COR-L47 (cell line): Measurements from ENCODE around the gene HIVEP3.

Experiments
- DNase-seq: peaks from one replicate; lab custom pipeline; 2025; lab: John Stamatoyannopoulos, UW

Gene HIVEP3

DNA sequence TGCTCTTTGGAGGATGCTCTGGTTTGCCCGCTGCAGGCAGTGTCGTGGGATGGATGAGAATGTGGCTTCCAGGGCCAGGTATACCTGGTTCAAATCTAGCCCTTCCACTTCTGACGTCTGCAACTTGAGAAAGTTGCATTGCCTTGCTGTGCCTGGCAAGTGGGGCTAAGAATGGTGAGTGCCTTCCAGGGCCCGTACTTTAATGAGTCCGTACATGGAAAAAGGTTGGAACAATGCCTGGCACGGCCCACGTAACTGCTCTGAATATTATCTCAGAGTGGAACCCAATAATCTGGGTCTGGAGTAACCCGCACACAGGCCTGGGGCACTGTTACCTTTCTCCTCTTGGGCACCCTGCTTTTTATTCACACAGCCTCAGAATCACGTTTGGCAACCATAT, 287.6 kb downstream of the HIVEP3 start:
- DNase-seq, result no peak

DNA sequence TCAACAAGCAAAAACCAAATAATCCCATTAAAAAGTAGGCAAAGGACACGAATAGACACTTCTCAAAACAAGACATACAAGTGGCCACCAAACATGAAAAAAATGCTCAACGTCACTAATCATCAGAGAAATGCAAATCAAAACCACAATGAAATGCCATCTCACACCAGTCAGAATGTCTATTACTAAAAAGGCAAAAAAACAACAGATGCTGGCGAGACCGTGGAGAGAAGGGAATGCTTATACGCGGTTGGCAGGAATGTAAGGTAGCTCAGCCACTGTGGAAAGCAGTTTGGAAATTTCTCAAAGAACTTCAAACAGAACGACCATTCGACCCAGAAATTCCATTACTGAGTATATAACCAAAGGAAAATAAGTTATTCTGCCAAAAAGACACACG, 289.2 kb downstream of the HIVEP3 start:
- DNase-seq, result no peak

DNA sequence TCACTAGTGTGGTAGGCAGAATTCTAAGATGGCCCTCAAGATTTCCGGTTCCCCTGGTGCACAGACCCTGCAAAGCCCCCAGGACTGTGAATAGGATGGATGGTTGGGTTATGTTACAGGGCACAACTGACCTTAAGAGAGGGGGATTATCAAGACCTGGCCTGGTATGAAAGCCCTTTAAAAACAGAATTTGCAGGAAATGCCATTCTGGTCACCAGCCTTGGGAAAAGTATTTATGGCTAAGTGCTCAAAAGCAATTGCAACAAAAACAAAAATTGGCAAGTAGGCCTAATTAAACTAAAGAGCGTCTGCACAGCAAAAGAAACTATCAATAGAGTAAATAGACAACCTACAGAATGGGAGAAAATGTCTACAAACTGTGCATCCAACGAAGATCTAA, 289.6 kb downstream of the HIVEP3 start:
- DNase-seq, result no peak

DNA sequence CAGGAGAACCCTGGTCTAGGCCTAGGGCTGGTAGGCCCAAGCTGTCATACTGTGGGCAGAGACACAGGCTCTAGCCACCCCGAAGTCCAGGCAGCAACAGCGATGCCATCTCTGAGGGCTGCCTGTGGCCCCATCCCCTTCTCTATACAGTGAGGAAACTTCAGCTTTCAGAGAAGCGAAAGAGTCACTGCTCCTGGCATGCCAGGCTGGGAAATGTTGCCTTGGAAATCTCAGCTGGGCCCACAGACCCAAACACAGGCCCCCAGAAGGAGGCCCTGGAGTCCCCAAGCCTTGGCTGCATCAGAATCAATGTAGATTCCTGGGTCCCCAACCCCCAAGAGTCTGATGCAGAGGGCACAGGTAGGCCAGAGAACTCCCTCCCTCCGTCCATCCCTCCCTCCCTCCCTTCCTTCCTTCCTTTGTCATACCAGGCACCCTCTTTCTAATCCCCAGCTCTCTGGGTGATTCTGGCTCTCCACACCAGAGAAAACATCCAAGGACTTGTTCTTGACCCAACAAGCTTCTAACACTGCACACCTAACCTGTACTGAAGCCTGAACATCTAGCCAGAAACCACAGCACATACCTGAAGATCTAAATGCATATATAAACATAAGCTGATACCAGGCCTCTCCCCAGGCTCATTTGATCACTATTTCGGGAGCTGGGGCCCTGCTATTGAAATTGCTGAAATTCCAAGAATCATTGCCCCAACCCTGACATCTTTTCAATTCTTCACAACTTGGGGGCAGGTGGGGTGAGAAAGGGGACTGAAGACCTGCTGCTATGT, 291.0 kb downstream of the HIVEP3 start:
- DNase-seq, result no peak

DNA sequence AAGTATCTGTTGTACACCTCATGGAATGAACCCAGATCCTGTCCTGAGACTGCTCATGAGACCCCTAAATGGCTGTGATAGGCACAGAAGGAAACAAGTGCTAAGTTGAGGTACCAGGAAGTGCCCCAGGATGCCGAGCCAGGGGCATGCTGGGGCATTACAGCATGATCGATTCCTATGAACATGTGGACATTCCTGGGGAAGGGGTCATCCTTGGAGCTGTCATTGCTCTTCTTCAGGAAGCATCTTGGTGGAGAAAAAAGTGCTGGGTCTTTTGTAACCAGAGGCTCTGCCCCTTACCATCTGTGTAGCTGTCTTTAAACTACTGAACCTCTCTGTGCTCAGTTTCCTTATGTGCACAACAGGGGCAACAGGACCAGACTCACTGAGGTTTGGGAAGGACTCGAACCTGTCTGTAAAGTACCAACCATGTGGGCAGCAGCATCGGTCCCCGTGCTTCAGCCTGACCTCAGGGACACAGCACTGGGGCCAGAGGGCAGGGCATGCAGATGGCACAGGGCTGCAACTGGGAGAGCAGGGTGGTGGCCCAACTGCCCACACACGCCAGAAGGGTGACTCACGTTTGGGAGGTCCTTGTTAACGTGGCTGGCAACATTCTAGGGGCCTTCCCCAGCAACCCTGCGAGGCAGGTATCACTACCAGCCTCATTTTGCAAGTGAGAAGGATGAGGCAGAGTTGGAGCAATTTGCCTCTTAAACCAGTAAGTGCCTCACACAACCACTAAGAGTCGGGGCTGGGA, 291.9 kb downstream of the HIVEP3 start:
- no peak for DNase-seq

DNA sequence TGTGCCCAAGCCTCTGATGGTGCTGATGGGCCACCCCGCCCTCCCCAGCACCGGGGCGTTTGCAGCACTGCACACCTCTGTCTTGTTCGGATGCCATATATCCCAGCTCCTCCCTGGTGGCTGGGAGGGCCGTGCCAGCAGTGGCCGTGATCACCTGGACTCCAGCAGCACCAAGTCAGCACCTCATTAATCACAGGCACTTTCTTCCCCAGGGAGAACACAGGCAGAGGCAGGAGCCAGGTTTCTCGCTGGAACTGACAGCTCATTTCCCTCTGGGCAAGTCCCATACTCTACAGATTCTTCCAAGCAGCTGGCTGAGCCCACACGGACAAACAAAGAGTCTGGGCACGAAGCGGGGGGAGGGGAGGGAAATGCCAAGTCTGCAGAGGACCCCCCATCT, 292.6 kb downstream of the HIVEP3 start:
- DNase-seq, result no peak

DNA sequence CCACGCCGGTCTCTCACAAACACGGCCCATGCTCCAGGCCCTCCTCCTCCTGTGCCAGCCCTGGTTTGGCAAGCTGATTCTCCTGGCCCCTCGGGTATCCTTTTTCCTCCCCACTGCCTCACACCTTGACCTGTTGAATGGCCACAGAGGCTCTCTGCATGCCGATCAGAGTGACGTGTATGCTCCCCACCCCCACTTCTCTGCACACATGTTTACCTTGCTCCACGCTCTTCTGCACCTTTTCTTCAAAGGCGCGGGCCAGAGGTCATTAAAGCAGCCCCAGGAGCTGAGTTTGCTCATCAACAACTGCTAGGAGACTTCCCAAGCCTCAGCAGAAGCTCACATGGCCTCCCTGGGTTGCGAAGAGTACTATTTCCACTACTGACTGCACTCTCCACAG, 295.0 kb downstream of the HIVEP3 start:
- DNase-seq, result no peak

DNA sequence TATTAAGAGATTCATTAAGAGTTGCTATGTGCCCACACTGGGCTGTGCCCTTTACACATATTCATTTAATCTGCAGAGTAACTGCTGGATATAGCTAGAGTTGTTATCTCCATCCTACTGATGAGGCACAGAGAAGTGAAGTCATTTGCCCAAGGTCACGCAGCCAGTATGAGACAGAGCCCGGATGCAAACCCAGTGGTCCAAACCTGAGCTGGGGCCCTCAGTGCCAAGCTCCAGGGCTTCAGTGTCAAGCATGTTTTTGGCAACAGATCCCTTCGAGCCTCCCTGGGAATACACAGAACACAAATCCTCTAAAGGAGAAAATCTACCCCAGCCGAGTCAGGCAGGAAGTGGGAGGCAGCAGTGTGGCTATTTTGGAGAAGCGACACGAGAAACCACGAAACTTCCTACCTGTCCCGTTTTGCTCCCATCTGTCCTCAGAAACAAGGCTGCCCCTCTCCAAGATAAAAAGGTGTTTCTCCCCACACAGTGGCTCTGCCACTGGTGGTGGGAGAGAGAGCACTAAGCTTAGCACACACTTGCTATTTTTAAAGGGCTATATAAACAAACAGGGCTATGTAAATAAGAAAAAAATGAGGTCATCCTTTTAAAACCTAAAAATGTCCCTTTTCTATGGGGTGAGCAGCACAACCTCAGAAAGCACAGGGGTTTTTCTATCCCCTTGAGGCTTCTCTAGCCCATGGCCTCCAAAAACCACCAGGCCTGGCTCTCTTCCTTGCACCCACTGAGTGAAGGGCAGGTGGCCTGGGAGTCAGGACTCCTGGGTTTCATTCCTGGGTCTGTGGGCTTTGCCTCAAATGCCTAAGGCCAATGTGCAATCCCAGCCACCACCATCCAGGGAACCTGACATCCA, 295.6 kb downstream of the HIVEP3 start:
- DNase-seq, result no peak

DNA sequence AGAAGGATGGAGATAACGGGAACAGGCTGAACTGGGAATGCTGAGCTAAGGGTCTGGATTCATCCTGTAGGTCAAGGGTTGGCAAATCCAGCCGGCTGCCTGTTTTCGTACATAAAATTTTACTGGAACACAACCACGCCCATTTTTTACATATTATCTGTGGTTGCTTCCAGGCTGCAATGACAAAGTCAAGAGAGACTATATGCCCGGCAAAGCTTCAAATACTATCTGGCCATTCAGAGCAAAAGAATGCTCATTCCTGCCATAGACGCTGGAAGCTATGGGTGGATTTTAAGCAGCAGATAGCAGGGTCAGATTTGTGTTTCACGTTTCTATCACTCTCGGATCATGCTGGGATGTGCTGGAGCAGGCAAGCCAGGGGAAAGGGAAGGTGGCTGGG, 296.3 kb downstream of the HIVEP3 start:
- DNase-seq, result no peak

DNA sequence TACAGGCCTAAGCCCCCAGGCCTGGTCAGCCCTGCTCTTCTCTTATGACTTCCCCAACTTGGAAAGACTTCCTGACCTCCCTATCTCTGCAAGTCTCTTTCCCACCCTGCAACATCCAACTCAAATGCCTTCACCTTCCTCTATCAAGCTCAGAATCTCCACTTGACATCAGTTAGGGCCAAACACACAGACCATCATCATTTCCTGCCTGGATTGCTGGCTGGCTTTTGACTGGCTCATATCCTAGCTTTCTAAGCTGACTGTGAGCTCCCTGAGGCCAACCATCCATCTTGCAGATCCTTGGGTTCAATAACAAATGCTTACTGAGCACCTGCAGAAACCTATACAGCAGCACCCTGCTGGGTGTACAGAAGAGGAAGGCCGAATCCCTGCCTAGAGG, 296.9 kb downstream of the HIVEP3 start:
- no peak for DNase-seq

DNA sequence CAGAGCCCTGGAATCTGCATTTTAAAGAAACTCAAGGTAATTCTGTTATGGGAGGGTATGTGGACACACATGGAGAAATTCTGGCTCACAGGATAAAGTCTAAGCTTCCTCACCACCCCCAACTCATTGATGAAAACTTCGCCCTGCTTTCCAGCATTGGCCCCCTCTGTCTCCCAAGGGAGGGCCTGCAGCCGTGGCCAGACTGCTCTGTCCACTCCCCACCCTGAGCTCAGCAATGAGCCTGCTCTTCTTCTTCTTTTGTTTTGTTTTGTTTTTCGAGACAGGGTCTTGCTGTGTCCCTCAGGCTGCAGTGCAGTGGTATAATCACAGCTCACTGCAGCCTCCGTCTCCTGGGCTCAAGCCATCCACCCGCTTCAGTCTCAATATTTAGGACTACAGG, 297.5 kb downstream of the HIVEP3 start:
- no peak for DNase-seq

DNA sequence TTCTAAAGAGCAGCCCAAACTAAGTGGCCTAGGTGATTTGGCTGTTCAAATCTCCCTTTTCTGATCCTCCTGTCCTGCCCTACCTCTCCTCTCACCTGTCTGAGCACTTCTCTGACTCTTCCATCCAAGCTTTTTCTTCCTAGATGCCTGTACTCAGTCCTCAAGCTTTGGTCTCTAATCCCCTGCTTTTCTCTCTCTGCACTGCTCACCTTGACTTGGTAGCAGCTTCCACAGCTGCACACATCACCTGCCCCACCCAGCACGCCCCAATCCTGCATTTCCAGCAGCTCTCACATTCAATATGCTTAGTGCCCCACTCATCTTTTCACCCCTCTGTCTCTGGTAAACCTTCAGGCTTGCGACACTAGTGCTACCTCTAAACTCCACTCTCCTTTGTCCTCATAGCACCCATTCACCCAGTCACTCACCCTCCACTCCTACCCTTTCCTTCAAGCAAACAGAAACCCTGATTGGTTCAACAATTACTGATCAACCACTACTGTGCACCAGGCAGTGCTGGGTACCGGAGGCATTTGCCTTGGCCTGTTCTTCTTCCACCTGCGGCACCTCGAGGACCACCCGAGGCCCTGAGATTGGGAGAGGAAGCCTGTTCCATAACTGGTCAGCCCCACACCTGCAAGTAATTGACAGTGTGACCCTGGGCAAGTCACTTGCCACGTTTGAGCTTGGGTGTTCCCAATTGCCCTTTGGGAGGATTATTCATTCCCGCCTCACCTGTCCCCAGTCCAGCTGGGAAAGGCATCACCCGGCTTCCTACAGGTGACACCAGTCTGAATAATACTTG, 298.2 kb downstream of the HIVEP3 start:
- DNase-seq, result no peak

DNA sequence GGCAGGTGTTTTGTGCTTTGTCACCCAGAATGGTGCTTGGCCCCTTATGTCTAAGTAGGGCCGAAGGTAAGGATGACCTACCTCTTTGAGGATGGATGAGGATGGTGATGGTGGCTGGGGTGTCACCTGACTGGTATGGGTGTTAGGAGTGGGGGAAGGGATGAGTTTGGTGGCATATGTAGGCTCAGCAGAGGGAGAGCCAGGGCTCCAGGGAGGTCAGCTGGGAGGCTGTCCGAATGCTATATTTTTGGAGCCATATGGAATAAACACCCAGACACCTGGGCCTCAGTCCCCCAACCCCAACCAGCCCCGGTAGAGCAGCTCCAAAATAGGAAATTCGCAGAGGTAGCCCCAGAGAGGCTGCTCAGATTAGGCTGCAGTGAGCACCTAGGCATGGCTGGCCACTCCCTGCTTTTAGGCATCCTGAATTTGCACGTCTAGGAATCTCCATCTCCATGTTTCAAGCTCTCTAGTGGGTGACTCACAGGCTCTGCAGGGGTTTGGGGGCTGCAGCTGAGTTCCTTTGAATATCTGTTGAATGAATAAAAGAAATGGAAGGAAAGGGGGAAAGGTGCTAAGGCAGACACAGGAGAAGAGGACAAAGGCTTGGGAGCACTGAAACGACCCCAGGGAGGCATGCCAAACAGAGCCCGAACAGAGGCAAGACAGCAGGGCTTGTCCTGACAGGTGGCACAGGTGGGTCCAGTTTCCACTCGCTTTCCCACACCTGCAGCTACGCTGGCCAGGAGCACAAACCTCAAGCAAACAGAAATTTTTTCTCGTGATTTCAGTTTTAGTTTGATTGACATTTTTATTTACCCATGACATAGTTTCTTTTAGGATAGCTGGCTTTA, 299.0 kb downstream of the HIVEP3 start:
- DNase-seq, result peak; percentile 1

DNA sequence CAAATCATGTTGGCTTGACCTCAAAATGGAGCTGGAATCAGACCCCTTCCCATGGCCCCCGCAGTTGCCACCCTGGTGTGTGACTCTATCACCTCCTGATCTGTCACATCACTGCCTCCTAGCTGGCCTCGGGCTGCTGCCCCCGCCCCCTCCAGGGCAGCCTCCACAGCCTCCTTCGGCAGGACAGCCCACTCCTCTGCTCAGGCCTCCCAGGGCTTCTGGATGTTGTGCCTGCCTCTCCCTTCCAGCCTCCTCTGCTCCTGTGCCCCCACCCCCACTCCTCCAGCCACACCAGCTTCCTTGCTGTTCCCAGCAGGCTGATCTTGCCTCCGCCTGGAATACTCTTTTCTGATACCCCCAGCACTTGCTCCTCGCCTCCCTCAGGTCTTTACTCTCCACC, 299.9 kb downstream of the HIVEP3 start:
- DNase-seq, result no peak

DNA sequence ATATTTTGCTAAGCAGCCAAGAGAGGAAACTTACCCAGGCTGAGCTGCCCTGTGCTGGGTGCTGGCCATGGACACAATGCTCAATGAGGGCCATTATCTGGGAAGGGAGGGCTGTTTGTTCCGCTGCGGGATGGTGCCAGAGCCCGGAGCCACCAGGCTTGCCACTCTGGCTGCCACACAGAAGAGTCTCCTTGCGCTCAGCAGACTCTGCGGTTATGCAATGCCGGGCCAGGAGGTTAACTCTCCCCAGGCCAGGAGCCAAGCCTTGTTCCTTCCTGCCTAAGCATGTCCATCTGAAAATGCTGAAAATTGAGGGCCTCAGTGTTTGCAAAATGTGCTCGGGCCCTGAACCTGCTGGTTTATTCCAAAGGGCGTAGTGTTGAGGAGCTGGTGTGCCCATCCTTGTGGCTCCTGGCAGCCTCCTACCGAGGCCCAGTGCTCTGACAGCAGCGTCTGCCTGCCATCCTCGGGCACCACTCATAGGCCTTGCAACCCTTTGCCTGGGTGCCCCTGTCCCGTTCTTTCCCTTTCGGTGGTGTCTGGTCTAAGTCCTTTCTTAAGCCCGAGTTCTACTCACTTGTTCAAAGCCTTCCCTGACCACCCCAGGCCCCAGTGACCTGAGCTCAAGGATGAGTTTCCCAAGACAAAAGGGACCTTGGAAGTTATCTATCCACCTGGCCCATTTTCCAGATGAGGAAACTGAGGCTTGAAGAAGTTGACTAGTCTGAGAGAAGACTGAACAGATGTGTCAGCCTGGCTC, 300.5 kb downstream of the HIVEP3 start:
- DNase-seq, result no peak

DNA sequence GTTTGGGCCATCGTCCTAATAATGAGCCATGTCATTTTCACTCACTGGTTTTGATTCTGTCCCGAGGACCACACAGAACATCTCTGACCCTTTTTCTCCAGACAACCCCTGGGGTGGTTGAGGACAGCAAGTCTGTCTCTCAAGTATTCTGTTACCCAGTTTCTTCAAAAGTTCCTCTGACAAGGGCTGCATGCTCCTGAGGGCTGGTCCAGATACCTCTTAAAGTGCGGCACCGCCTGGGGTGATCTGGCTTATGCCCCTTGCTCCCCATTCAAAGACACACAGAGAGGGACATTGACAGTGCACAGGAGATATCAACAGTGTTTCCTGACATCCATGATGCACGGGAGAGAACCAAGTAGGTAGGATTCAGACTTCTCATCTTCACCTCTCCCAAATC, 301.4 kb downstream of the HIVEP3 start:
- no peak for DNase-seq

DNA sequence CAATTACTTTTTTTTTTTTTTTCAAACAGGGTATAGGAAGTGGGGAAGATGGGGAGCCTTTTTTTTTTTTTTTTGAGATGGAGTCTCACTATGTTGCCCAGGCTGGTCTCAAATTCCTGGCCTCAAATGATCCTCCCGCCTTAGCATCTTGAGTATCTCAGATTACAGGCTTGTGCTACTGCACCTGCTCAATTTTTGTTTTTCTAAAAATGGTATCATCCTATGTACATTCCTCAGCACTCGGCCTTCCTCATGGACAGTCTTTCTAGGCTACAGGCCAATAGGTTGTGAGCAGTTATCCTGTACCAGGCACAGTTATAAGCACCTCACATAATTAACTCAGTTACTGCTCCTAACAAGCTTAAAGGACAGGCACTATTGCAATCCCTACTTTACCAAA, 302.2 kb downstream of the HIVEP3 start:
- DNase-seq, result no peak

DNA sequence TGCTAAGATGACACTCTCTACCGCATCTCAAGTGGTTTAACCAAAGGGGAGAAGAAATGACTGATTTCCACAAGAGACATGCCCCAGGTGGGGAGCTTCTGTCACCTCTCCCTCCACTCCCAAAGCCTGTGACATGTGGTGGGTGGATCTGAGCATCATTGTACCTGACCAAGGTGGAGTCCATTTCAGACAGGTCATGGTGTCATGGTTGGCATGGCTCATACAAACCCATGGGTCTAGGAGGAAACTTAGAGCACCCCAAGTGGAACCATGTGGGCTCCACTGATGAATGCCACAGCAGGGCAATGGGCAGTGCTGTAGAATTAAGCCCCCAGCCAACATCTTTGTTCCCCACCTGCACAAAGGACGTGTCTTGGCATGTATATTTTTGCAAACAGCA, 302.7 kb downstream of the HIVEP3 start:
- no peak for DNase-seq

DNA sequence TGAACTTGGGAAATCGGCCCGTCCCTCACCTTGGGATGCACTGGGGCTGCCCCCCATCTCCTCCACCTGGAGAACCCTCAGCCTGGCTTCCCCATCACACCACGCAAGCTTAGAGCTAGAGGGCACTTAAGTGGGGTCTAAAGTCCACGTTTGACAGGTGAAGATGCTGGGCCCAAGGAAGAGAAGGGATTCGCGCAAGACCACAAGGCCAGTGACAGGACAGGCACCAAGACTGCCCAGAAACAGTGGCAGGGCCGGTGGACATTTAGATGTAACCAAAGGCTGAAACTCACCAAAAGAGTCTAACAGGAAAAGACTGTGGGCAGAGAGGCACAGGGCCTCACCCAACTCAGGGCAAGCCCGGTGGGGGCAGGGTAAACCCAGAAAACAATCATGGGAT, 303.4 kb downstream of the HIVEP3 start:
- DNase-seq, result no peak

DNA sequence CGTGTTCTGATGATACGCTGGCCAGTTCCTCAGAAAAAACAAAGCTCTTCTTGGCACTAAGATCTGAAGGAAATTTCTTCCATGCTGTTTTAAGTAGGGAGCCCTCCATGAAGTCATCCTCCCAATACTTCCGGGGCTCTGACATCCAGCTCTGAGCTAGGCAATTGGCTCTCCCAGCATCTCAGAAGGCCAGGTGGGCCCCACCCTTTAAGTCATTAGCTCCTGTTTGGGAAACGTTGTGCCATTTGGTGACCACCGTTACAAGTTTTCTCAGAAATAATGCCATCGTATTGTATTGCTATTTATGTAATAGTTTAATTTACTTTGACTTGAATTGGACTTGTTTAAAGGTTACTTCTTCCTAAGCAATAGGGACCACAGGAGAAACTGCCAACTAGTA, 303.9 kb downstream of the HIVEP3 start:
- DNase-seq, result no peak
